ENCODE results near the gene NPNT. TPM values are rescaled to one million over a fixed set of nuclear protein-coding genes. Genes with fewer than 3 reads are reported as not detected.

The NPNT gene
- total RNA-seq, 3 donors from 2014 or later = 0.08 to 0.26 (median 0.14) TPM

DNA sequence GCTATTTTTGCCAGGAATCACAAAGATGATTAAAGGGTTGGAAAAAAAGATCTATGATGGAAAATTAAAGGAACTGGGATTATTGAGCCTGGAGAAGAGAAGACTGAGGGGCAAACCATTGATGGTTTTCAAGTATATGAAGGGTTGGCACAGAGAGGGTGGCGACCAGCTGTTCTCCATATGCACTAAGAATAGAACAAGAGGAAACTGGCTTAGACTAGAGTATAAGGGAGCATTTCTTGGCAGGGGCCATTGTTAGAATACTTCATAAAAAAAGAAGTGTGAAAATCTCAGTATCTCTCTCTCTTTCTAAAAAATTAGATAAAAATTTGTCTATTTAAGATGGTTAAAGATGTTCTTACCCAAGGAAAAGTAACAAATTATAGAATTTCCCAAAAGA is 75.1 kb downstream of the NPNT start:
- Mint-ChIP-seq H3K9me3 (no peaks in the 10 kb centered on the region), H3K36me3 (ENCODE audit: insufficient read depth) (no peaks in the 10 kb centered on the region), H3K4me3 (no peak overlapping the region), H3K4me1 (ENCODE audit: low read depth) (no peaks in the 10 kb centered on the region), H3K27me3 (ENCODE audit: low read depth) (peaks cover 6% of the 10 kb centered on the region)
- DNase-seq (no peak), ATAC-seq (no peak)

DNA sequence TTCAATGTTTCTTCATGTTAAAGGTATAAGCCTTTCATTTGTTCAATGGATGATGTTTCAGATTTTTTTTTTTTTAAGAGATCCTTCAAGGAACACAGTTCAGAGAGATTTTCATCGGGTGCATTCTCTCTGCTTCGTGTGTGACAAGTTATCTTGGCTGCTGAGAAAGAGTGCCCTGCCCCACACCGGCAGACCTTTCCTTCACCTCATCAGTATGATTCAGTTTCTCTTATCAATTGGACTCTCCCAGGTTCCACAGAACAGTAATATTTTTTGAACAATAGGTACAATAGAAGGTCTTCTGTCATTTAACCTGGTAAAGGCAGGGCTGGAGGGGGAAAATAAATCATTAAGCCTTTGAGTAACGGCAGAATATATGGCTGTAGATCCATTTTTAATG is 75.8 kb downstream of the NPNT start:
- H3K9me3 Mint-ChIP-seq = no peaks in the 10 kb centered on the region
- no peaks in the 10 kb centered on the region for H3K36me3 Mint-ChIP-seq (ENCODE audit: insufficient read depth)
- ATAC-seq (no peak), DNase-seq (no peak)
- no peaks in the 10 kb centered on the region for H3K4me1 Mint-ChIP-seq (ENCODE audit: low read depth)
- H3K4me3 Mint-ChIP-seq = no peak overlapping the region
- H3K27me3 Mint-ChIP-seq (ENCODE audit: low read depth) = peaks cover 6% of the 10 kb centered on the region

DNA sequence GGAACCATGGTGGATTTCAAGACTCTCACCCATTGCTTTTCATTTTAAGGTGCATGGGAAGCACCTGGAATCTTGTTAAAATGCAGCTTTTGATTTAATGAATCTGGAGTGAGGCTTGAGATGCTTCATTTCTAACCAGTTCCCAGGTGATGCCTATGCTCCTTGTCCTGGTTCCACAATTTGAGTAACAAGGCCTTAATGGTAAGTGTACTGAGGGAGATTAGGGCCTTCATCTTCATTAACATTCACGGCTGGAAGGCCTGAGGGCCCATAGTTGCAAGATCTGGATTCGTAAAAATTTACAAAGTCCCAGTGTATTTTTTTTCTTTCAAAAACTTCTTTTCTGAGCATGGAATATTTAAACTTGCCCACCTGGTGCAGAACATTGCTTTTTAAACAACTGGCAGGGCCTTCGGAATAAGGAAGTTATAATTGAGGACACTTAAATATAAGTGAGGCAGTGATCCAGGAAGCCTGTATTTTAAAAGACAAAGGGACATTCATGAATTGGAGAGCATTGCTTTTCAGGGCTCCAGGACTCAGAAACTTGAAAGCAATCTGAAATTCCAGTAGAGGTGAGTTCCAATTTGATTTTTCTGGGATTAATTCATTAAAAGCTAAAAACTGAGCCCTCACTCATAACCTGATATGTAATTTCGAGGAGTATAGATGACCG is 77.8 kb downstream of the NPNT start:
- Mint-ChIP-seq H3K27me3 (ENCODE audit: low read depth) (peaks cover 6% of the 10 kb centered on the region), H3K4me3 (no peak overlapping the region), H3K9me3 (no peaks in the 10 kb centered on the region), H3K4me1 (ENCODE audit: low read depth) (no peaks in the 10 kb centered on the region), H3K36me3 (ENCODE audit: insufficient read depth) (no peaks in the 10 kb centered on the region)
- ATAC-seq = no peak
- DNase-seq = no peak

DNA sequence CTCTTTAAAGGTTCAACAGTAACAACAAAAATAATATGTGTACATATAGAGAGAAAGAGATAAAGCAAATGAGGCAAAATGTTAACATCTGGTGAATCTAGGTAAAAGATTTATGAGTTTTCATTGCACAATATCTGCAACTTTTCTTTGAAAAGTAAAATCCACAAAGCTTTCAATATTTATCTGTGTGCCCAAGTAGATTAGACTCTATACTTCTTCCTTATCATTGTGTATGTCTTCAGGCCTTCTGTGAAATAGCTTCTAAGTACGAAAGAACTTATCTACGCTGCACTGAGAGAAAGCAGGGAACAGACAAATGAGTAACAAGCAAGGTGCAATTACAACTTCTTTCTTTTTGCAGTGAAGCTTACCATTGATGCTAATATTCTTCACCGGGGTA is 81.6 kb downstream of the NPNT start:
- no peak for DNase-seq
- H3K36me3 Mint-ChIP-seq (ENCODE audit: insufficient read depth) = no peaks in the 10 kb centered on the region
- no peak for ATAC-seq
- H3K27me3 Mint-ChIP-seq (ENCODE audit: low read depth) = peaks cover 4% of the 10 kb centered on the region
- H3K4me3 Mint-ChIP-seq = no peak overlapping the region
- no peaks in the 10 kb centered on the region for H3K4me1 Mint-ChIP-seq (ENCODE audit: low read depth)
- no peaks in the 10 kb centered on the region for H3K9me3 Mint-ChIP-seq

DNA sequence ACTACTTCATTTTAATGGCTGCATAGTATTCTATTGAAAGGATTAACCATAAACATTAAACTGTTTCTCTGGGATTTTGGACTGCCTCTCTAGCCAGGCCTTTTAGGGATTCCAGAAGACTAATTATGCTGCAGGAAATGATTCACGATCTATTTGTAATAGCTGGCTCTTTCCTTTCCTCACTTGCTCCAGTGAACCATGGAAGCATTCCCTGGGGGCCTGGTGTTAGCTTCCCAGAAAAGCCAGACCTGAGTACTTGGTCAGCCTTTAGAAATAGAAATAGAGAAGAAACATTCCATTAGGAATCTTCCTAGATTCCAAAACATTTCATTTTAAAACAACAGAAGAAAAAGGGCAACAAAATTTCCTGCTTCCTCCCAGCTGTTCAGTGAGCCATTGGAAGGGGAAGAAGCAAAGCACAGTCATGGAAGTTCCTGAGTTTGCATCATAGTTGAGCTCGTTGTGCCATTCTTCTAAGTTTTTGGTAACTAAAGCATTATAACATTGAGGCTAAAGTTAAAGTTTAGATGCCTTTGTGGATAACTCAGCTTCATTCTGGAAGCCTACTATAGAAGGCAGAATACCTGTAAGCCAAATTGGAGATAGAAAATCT is 83.5 kb downstream of the NPNT start:
- Mint-ChIP-seq H3K36me3 (ENCODE audit: insufficient read depth) (no peaks in the 10 kb centered on the region), H3K27me3 (ENCODE audit: low read depth) (peaks cover 2% of the 10 kb centered on the region), H3K4me1 (ENCODE audit: low read depth) (no peaks in the 10 kb centered on the region), H3K4me3 (no peak overlapping the region), H3K9me3 (peaks cover 5% of the 10 kb centered on the region)
- no peak for ATAC-seq
- no peak for DNase-seq

DNA sequence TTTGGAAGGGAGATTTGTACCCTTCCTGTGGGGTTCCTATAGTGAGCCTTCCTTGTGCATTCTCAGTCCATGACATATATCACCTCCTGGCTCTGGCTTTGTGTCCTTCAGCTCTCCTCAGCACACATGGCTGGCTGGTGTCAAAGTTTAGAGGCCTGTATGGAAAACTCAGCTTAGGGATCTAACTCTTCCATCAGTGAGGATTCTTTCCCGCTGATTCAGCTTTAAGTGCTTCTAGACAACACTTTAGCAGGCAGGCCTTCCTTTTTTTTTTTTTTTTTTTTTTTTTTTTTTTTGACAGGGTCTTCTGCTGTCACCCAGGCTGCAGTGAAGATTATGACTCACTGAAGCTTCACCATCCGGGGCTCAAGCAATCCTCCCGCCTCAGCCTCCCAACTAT is 84.2 kb downstream of the NPNT start:
- Mint-ChIP-seq H3K4me1 (ENCODE audit: low read depth) (no peaks in the 10 kb centered on the region), H3K27me3 (ENCODE audit: low read depth) (peaks cover 2% of the 10 kb centered on the region), H3K9me3 (peaks cover 9% of the 10 kb centered on the region), H3K4me3 (no peak overlapping the region), H3K36me3 (ENCODE audit: insufficient read depth) (no peaks in the 10 kb centered on the region)
- ATAC-seq (no peak), DNase-seq (no peak)

DNA sequence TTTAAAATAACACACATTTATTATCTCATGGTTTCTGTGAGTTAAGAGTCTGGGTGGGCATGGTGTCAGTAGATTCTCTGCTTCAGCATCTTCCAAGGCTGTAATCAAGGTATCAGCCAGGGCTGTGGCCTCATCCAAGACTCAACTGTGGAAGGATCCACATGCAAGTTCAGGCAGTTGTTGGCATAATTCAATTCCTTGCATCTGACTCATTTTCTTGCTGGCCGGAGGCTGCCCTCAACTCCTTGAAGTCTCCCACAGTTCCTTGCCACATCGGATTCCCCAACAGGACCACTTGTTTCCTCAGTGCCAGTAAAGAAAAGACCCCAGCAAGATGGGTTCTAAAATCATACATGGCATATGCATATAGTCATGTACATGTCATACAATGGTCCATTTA is 93.4 kb downstream of the NPNT start:
- DNase-seq = no peak
- H3K9me3 Mint-ChIP-seq = peaks cover 12% of the 10 kb centered on the region
- no peak for ATAC-seq
- H3K27me3 Mint-ChIP-seq (ENCODE audit: low read depth) = peaks cover 3% of the 10 kb centered on the region
- no peaks in the 10 kb centered on the region for H3K36me3 Mint-ChIP-seq (ENCODE audit: insufficient read depth)
- no peaks in the 10 kb centered on the region for H3K4me1 Mint-ChIP-seq (ENCODE audit: low read depth)
- H3K4me3 Mint-ChIP-seq = no peak overlapping the region

DNA sequence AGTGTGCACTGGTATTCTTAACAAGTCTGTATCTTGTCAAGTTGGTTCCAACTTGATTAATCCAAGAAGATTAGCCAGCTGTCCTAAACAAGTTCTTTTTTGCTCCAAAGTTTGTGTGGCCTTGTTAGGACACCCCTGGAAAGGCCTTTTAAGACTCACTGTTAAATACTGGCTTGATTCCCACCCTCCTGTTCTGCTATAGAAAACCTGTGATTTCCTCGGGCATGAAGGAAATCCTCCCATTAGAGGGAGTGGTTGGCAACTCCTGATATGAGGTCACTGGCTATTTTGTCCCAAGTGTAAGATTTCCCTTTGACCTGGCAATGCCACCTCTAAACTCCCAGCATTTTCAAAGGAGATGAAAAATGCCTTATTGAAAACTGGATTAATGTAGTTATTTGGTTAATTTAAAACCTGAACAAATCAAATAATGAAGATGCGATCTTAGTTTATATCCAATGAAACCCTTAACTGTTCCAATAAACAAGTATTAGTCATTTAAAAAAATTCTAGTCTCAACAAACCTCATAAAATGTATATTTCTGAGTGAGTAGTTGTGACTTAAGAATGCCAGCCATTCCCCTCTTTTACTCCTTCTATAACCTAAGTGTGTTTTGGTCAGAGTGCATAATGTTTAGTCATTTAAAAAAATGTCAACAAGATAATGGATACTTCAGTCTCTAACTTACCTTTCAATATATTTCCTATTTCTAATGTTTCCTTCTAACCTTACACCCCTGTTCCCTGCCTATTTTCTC is 94.4 kb downstream of the NPNT start:
- Mint-ChIP-seq H3K4me1 (ENCODE audit: low read depth) (no peaks in the 10 kb centered on the region), H3K27me3 (ENCODE audit: low read depth) (peaks cover 3% of the 10 kb centered on the region), H3K9me3 (peaks cover 7% of the 10 kb centered on the region), H3K4me3 (no peak overlapping the region), H3K36me3 (ENCODE audit: insufficient read depth) (no peaks in the 10 kb centered on the region)
- ATAC-seq (no peak), DNase-seq (no peak)

DNA sequence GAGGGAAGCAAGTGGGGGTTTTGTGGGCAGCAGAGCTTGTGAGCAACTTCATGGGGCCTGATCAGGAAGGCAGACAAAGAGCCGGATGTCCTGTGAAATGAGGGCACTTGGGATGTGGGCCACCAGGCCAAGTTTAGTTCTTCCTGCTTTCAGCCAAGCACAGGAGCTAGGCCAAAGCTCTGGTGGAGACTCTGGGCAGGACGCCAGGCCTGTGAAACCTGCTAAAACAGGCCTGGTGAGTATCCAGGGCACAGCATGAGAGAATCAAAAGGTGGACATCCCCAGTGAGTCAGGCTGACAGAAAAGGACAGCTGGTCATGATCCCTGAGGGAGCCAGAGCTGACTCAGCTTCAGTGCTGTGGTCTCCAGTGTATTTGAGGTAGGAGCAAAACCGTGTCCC is 95.7 kb downstream of the NPNT start:
- ATAC-seq (no peak), DNase-seq (no peak)
- Mint-ChIP-seq H3K4me1 (ENCODE audit: low read depth) (no peaks in the 10 kb centered on the region), H3K4me3 (no peak overlapping the region), H3K36me3 (ENCODE audit: insufficient read depth) (no peaks in the 10 kb centered on the region), H3K27me3 (ENCODE audit: low read depth) (peaks cover 3% of the 10 kb centered on the region), H3K9me3 (peaks cover 7% of the 10 kb centered on the region)

DNA sequence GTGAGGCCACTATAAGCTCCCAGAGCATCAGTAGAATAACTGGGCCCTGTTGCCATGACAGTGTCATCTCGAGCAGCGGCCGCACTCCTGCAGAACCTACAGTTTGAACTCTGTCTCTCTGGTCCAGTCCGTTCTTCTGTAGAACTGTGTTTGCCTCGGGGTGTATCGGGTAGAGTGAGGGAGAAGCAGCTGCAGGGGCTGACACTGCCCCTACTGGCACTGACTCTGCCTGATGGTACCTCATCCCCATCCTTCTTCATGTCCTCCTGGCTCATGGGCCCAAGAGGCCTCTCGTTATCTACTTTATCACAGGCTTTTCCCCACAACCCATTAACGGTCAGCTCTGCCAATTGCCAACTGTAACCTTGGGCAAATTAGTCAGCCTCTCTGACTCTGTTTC is 96.5 kb downstream of the NPNT start:
- ATAC-seq (no peak), DNase-seq (no peak)
- H3K9me3 Mint-ChIP-seq = peaks cover 7% of the 10 kb centered on the region
- H3K4me1 Mint-ChIP-seq (ENCODE audit: low read depth) = no peaks in the 10 kb centered on the region
- no peak overlapping the region for H3K4me3 Mint-ChIP-seq
- H3K27me3 Mint-ChIP-seq (ENCODE audit: low read depth) = peaks cover 3% of the 10 kb centered on the region
- no peaks in the 10 kb centered on the region for H3K36me3 Mint-ChIP-seq (ENCODE audit: insufficient read depth)

DNA sequence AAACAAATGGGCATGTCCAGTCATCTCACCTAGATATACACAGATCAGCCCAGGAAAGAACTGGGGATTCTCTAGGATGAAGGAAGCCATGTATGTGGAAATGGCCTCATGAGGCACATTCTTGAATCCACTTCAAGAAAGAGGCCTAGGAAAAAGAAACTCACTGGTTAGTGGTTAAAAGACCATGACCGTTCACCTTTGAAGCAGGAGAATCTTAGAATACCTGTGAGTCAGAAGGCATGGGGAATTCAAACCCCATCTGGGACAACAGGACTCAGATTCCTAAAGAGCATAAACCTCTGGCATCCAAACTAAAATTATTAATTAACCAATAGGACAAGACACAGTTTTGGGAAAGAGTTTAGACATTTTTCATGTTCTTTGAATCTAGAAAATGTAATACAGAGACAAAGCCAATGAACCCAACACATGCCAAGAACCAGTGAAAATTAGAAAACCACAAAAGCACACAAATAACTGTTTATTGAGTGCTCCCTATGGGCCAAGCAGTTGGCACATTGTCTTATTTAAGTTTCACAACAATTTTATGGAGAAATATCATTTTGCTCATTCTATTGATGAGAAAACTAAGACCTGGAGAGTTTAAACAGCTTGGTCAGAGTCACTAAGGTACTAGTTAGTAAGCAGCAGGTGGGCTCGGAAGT is 97.5 kb downstream of the NPNT start:
- H3K4me1 Mint-ChIP-seq (ENCODE audit: low read depth) = no peaks in the 10 kb centered on the region
- peaks cover 5% of the 10 kb centered on the region for H3K27me3 Mint-ChIP-seq (ENCODE audit: low read depth)
- ATAC-seq (no peak), DNase-seq (no peak)
- no peaks in the 10 kb centered on the region for H3K36me3 Mint-ChIP-seq (ENCODE audit: insufficient read depth)
- H3K4me3 Mint-ChIP-seq = no peak overlapping the region
- peaks cover 7% of the 10 kb centered on the region for H3K9me3 Mint-ChIP-seq

DNA sequence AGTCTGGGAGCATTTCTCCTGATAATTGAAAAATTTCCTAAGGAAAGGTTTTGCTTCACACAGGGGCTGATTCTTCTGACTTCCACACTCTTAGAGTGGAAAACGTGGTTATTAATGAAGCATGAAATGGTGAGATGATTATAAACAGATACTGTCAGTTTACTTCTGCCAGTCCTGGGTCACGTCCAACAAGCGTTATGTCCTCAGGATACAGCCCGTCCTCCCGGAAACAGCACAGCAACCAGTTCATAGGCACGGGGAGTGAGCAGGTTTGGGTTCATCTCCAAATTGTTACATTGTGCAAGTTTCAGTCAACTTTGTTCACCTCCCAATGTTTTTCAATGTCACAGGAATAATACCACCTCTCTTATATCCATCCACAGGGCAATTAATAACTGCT is 98.8 kb downstream of the NPNT start:
- DNase-seq (no peak), ATAC-seq (no peak)
- Mint-ChIP-seq H3K36me3 (ENCODE audit: insufficient read depth) (no peaks in the 10 kb centered on the region), H3K27me3 (ENCODE audit: low read depth) (peaks cover 5% of the 10 kb centered on the region), H3K9me3 (peaks cover under 1% of the 10 kb centered on the region), H3K4me1 (ENCODE audit: low read depth) (no peaks in the 10 kb centered on the region), H3K4me3 (no peak overlapping the region)

DNA sequence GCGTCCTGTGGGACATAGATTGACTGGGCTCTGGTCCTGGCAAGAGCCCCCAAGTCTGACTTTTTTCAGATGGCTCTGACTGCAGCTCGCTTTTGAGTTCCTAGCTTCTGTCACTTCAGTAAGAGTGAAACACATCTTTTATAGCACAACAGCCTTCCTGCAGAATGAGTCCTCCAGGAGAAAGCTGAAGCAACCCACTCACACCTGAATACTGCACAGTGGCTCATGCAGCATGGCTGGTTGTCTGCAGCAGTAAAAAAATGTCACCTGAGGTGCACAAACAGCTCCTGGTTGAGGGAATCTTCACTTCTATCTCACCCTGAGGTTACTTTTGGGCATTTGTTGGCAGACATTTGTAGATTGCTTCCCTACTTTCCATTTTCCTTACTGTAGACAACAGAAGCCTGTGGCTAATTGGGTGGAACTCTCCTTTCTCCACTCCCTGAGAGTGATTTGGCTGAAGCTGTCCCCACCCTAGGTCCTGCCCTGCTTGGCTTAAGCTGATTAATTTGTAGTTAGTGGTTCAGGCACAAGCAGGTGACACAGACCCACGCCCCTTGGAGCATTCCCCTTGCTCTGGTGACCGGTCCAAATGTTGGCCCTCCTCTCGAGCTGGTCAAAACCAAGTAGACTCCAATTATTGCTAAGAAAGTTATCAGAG is 99.7 kb downstream of the NPNT start:
- Mint-ChIP-seq H3K36me3 (ENCODE audit: insufficient read depth) (no peaks in the 10 kb centered on the region), H3K4me1 (ENCODE audit: low read depth) (no peaks in the 10 kb centered on the region)
- DNase-seq = no peak

DNA sequence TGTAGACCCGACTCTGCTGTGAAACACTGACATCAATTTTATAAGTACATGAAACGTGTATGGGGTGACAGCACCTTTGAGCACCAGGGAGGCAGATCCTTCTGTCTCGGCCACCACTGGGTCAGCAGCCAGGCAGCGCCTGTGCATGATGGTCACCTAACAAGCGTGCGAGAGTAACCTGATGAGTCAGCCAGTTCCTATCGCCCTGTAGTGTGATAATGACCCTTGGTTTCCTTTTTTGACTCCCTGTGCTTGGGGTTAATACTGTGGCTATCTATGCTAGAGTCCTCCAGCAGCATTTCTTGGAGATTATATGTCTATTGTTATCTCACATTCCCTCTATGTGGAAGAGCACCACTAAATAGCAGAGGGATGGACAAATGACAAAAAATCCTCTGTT is 101.6 kb downstream of the NPNT start:
- DNase-seq = no peak
- H3K9me3 Mint-ChIP-seq = no peaks in the 10 kb centered on the region
- no peak for ATAC-seq
- no peaks in the 10 kb centered on the region for H3K36me3 Mint-ChIP-seq (ENCODE audit: insufficient read depth)
- H3K4me3 Mint-ChIP-seq = no peak overlapping the region
- peaks cover 3% of the 10 kb centered on the region for H3K27me3 Mint-ChIP-seq (ENCODE audit: low read depth)
- H3K4me1 Mint-ChIP-seq (ENCODE audit: low read depth) = no peaks in the 10 kb centered on the region

More for the DNA sequence above, 99.7 kb downstream of the NPNT start:
- Mint-ChIP-seq H3K4me3 (no peak overlapping the region), H3K27me3 (ENCODE audit: low read depth) (peaks cover 4% of the 10 kb centered on the region), H3K9me3 (no peaks in the 10 kb centered on the region)
- ATAC-seq = no peak

All from activated T-cell treated with anti-CD3 and anti-CD28 coated beads, Interleukin-2, amount 50 U/mL, for 4 hours (primary cell).